Transverse colon (tissue), 4 donors: ENCODE results near the gene COQ10B. TPM values are rescaled to one million over a fixed set of nuclear protein-coding genes. Genes with fewer than 3 reads are reported as not detected.
A peak's percentile ranks its signal among the peaks of the same experiment; 100 is the strongest.
"Not testable (repeated sequence)": the region's sequence is repeated elsewhere in the genome, so short reads cannot be mapped to it uniquely, and the experiment has no call there.

ENCODE experiments used
- DNase-seq: peaks from one replicate; pipeline ENCODE4 v3.0.0-alpha.2; 2019
- H3K27ac ChIP-seq, 4 donors: fragments of 200-600 bp; sonication (generic); 2 replicates each; pipeline ENCODE4 v1.5.1; 2016 to 2018; ENCODE audit warnings: inconsistent platforms in 4 of 4
- H3K27me3 ChIP-seq: fragments of 200-600 bp; sonication (generic); 2 replicates; pipeline ENCODE4 v1.5.1; 2017; ENCODE audit warnings: inconsistent platforms
- H3K36me3 ChIP-seq, 4 donors: fragments of 200-600 bp; sonication (generic); 2 replicates each; pipeline ENCODE4 v1.5.1; 2017 to 2019; ENCODE audit warnings: inconsistent platforms in 4 of 4
- H3K4me1 ChIP-seq, 4 donors: fragments of 200-600 bp; sonication (generic); 2 replicates each; pipeline ENCODE4 v1.5.1; 2017 to 2020; ENCODE audit warnings: inconsistent platforms in 4 of 4
- H3K4me3 ChIP-seq, 4 donors: fragments of 200-600 bp; sonication (generic); 1 replicate in 1 of 4; 2 replicates in 3 of 4; pipeline versions ENCODE4 v1.5.1 to v1.6.1; 2017 to 2019; ENCODE audit warnings: inconsistent platforms in 4 of 4
- H3K9me3 ChIP-seq, 2 donors: fragments of 200-600 bp; sonication (generic); 2 replicates each; pipeline ENCODE4 v1.5.1; 2017 to 2019; ENCODE audit warnings: inconsistent platforms in 2 of 2
- EP300 ChIP-seq: sonication (generic); formaldehyde crosslinking; IDR thresholded peaks from one replicate; pipeline ENCODE4 v1.6.1; 2017; ENCODE audit warnings: antibody characterized with exemption, low read depth
- POLR2A ChIP-seq: fragments of 450-650 bp; IDR thresholded peaks from one replicate; pipeline ENCODE4 v1.6.1; 2016; ENCODE audit warnings: antibody characterized with exemption, mild to moderate bottlenecking, moderate library complexity
- POLR2AphosphoS5 ChIP-seq, 3 donors: sonication (generic); formaldehyde crosslinking; IDR thresholded peaks; one replicate each; pipeline ENCODE4 v1.6.1; 2016; ENCODE audit warnings: antibody characterized with exemption in 3 of 3
- WGBS, 2 donors: methylation state at CpG; one replicate each; pipeline ENCODE4 v1.1.5; 2018; ENCODE audit warnings: low coverage in 1 of 2; 5-methylcytosine and 5-hydroxymethylcytosine counted together
- in situ Hi-C, 4 donors: fragments of 200-750 bp; cut with MboI; loops; one replicate each; pipeline versions ENCODE4 v1.15.0 to v1.15.1; 2017; ENCODE audit warnings: low sequenced_read_pairs in 3 of 4, low pct_ligation_motif_present in 1 of 4, low pct_unique_long_range_greater_than_20kb in 1 of 4
- intact Hi-C: fragments of 100-400 bp; cut with DNase I; formaldehyde crosslinking; loops from one replicate; pipeline ENCODE4 v1.15.1; 2023; ENCODE audit warnings: low total_unique reads
- total RNA-seq, 4 donors: library from RNA; depleted of rRNA; stranded (reverse); fragments of >200 nt; gene quantifications; one replicate each; pipeline ENCODE4 v1.1.0, GENCODE V29; 2016
- TF ChIP-seq, protein P1 (sequence below), 5 experiments: fragments of 200-600 bp in 3 of 5; fragments of 450-650 bp in 2 of 5; sonication (generic) in 3 of 5; IDR thresholded peaks; 1 replicate in 2 of 5; 2 replicates in 3 of 5; pipeline ENCODE4 v1.5.1; 2016 to 2017; ENCODE audit warnings: antibody characterized with exemption in 5 of 5, inconsistent platforms in 3 of 5, mild to moderate bottlenecking in 2 of 5, moderate library complexity in 1 of 5

Gene COQ10B
- total RNA-seq, 4 donors from 2014 or later = 10.1 to 80.8 (median 30.7) TPM

- H3K4me1 ChIP-seq = peaks cover 0 to 3% (median 0%) of the 10 kb centered on the region in 4 donors
- in situ Hi-C loops = no loop called here
- intact Hi-C loops = no loop called here
- 73 to 77% methylated on average over 4 to 5 of the region's 5 CpGs for WGBS, 2 donors
- no peak overlapping the region for H3K4me3 ChIP-seq
- no peak for DNase-seq
- no peak for TF ChIP-seq EP300
- TF ChIP-seq POLR2A = no peak
- TF ChIP-seq, protein P1, sequence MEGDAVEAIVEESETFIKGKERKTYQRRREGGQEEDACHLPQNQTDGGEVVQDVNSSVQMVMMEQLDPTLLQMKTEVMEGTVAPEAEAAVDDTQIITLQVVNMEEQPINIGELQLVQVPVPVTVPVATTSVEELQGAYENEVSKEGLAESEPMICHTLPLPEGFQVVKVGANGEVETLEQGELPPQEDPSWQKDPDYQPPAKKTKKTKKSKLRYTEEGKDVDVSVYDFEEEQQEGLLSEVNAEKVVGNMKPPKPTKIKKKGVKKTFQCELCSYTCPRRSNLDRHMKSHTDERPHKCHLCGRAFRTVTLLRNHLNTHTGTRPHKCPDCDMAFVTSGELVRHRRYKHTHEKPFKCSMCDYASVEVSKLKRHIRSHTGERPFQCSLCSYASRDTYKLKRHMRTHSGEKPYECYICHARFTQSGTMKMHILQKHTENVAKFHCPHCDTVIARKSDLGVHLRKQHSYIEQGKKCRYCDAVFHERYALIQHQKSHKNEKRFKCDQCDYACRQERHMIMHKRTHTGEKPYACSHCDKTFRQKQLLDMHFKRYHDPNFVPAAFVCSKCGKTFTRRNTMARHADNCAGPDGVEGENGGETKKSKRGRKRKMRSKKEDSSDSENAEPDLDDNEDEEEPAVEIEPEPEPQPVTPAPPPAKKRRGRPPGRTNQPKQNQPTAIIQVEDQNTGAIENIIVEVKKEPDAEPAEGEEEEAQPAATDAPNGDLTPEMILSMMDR (IDR thresholded peaks at IDR 0.05) = no peak
- no peak for TF ChIP-seq POLR2AphosphoS5 (IDR thresholded peaks at IDR 0.05)
- H3K9me3 ChIP-seq = no peaks in the 10 kb centered on the region
- H3K36me3 ChIP-seq = no peaks in the 10 kb centered on the region
- peak overlapping the region in 2 of 4 donors; percentile 4 to 34 for H3K27ac ChIP-seq
- no peaks in the 10 kb centered on the region for H3K27me3 ChIP-seq
These were observed 10.5 kb upstream of the COQ10B start for GRCh38 chr2:197442857-197443256.

GRCh38 chr2:197445746-197446145 lies 7.6 kb upstream of the COQ10B start:
- in situ Hi-C loops (no loop called here), intact Hi-C loops (no loop called here)
- TF ChIP-seq POLR2AphosphoS5 (IDR thresholded peaks at IDR 0.05) = no peak
- TF ChIP-seq EP300 = no peak
- TF ChIP-seq, protein P1 (IDR thresholded peaks at IDR 0.05) = no peak
- no peak for TF ChIP-seq POLR2A
- Histone ChIP-seq H3K27me3 (no peaks in the 10 kb centered on the region), H3K9me3 (no peaks in the 10 kb centered on the region), H3K36me3 (no peaks in the 10 kb centered on the region), H3K27ac (no peak overlapping the region), H3K4me1 (peaks cover 0 to 3% (median 0%) of the 10 kb centered on the region in 4 donors), H3K4me3 (no peak overlapping the region)
- DNase-seq = no peak
- 77 to 80% methylated on average over 1 of the region's 1 CpG for WGBS, 2 donors

- in situ Hi-C loops (no loop called here), intact Hi-C loops (no loop called here)
- Histone ChIP-seq H3K9me3 (no peaks in the 10 kb centered on the region), H3K27me3 (no peaks in the 10 kb centered on the region), H3K27ac (no peak overlapping the region), H3K4me3 (no peak overlapping the region), H3K4me1 (peaks cover 0 to 3% (median 0%) of the 10 kb centered on the region in 4 donors), H3K36me3 (no peaks in the 10 kb centered on the region)
- no peak for TF ChIP-seq EP300
- TF ChIP-seq POLR2A = no peak
- TF ChIP-seq, protein P1 (IDR thresholded peaks at IDR 0.05) = no peak
- TF ChIP-seq POLR2AphosphoS5 (IDR thresholded peaks at IDR 0.05) = no peak
- no peak for DNase-seq
These were observed 6.5 kb upstream of the COQ10B start for GRCh38 chr2:197446844-197447243.

DNA sequence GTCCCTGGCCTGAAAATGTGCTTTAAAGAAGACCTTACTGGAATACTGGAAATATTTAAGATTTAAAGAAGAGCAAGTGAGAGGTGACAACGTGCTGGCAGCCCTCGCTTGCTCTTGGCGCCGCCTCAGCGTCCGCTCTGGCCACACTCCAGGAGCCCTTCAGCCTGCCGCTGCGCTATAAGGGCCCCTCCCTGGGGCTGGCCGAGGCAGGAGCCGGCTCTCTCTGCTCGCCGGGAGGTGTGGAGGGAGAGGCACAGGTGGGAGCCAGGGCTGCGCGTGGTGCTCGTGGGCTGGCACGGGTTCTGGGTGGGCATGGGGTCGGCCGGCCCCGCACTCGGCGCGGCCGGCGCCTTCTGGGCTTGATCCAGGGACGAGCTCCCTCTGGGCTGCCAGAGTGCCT lies 2.9 kb upstream of the COQ10B start:
- Histone ChIP-seq H3K27ac (no peak overlapping the region), H3K4me3 (no peak overlapping the region), H3K9me3 (no peaks in the 10 kb centered on the region), H3K4me1 (peaks cover 10 to 17% (median 12%) of the 10 kb centered on the region in 4 donors), H3K27me3 (no peaks in the 10 kb centered on the region), H3K36me3 (no peaks in the 10 kb centered on the region)
- no peak for TF ChIP-seq POLR2AphosphoS5 (IDR thresholded peaks at IDR 0.05)
- no peak for TF ChIP-seq EP300
- no peak for DNase-seq
- WGBS, 2 donors = 85% methylated on average over 25 of the region's 25 CpGs; no CpG with 5 or more reads in 1 of the 2 donors
- in situ Hi-C loops (no loop called here), intact Hi-C loops (no loop called here)

- H3K36me3 ChIP-seq, DNase-seq, intact Hi-C loops, H3K4me3 ChIP-seq, H3K27ac ChIP-seq, H3K27me3 ChIP-seq, H3K9me3 ChIP-seq, in situ Hi-C loops: not testable (repeated sequence)
- 60 to 88% methylated on average over 1 to 6 of the region's 6 CpGs for WGBS, 2 donors
- peaks cover 10 to 18% (median 13%) of the 10 kb centered on the region in 4 donors for H3K4me1 ChIP-seq
These were observed 2.4 kb upstream of the COQ10B start for GRCh38 chr2:197450935-197451358.
